Eye (tissue), 1 donor: ENCODE results near the gene MIB1.

Source experiments
- DNase-seq: peaks from one replicate; pipeline ENCODE4 v3.0.0-alpha.2; 2015

The MIB1 gene

DNA sequence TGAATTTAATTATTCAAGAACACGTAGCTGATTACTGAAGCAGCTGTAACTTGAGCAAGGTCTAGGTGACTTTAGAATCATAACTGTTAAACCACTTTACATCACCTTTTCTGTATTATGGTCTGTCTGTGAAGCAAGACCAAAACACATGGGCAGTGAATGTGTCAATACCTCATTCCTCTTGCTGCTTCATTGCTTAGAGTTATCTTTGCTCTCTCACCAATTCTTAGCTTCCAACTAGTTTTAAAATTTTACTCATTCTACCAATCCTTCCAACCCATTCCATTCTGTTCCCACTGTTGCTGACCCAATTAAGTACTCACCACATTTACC is 80.2 kb downstream of the MIB1 start:
- DNase-seq = no peak

DNA sequence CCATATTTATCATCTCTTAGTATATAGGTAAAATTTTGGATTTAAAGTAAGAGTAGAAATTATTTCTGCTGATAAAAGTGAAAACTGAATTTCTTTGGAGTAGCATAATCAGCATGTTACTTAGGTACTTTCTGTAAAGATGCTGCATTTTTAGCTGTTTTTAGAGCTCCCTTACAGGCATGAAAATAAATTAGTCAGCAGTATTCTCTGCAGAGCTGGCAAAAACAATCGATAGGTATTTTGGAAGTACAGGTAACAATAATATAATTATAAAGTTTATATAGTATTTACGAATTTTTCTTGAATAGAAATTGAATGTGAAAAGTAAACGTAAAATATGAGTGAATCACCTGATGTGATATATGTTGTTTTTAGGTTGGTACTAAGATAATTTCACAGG is 83.3 kb downstream of the MIB1 start:
- no peak for DNase-seq

DNA sequence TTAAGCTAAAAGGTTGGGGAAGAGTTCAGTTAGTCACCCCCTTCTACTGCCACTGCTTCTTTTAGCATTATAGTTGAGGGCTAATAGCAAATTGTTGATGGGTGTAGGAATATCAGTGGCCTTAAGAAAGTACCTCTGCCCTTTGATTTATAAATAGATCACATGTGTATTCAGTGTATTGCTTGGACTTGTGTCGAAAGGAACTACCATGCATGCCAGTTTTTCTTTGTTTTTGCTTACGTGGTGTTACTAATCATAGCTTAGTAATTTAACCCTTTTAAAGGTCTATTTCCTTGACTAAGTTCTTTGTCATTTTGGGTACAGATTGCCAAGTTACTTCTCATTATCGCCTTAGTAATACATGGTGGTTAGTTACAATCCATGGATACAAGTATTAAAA is 85.6 kb downstream of the MIB1 start:
- DNase-seq = no peak

- no peak for DNase-seq
These were observed 86.2 kb downstream of the MIB1 start for GRCh38 chr18:21826641-21827302.

DNA sequence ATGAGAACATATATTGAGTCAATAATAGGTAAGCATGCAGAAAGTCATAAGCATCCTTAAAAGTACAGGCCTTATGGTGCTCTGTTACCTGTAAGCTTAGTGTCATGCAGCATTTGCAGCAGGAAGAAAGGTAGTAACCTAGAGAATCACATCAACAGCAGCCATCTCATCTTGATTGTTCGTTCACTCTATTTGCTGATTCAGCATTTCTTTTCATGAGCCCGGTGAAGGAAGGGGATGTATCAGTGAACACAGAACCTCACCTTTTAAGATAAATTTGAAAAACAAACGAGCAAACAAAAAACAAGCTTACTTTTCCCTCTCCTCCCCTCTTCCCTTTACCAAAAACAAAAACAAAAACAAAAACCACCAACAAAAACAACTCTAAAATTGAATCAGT is 89.9 kb downstream of the MIB1 start:
- DNase-seq = no peak

- peak; percentile 32 for DNase-seq
These were observed 90.8 kb downstream of the MIB1 start for GRCh38 chr18:21831413-21831831.

- DNase-seq = no peak
These were observed 93.2 kb downstream of the MIB1 start for GRCh38 chr18:21833604-21834298.

DNA sequence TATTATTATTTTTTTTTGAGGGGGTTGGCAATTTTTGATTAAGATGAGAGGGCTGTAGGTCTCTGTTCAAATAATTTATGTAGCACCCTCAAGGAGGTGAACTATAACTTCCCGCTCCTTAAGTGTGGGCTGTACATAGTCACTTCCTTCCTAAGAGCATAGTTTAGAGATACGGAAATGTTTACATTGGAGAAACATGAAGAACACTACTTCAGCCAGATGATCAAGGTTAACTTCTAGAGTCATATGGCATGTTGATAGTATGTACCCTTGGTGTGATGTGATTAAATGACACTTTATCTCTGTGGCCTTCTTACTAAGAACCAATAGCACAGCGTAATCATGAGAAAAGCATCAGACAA is 93.7 kb downstream of the MIB1 start:
- no peak for DNase-seq

GRCh38 chr18:21841570-21841969 is 101.0 kb downstream of the MIB1 start:
- no peak for DNase-seq

- DNase-seq = no peak
These were observed 102.7 kb downstream of the MIB1 start for GRCh38 chr18:21843341-21843740.

DNA sequence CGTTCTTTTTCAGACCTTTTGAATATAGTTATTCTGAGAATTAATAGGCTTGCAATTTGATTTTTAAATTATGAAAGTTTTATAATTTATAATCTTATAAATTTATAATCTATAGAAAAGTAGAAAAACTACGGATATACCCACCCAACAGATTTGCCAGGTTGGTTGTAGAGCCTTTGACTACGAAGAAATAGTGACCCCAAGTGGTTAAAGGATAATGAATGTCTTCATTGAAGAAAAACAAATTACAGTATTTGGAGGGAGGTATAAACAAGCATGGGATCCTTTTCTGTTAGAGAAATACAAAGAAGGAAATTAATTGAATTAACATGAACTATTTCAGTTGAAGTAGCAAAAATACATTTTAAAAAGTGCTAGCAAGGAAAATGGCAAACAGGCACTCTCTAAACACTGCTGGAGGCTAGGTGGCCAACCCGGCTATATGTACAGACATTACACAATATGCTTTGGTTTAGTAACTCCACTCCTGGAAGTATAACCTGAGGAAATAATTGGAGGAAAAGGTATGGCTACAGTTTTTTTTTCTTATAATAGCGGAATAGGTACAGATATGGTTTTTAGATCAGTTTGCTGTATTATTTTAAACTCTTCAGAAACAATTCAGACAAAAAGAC is 110.9 kb downstream of the MIB1 start:
- peak; percentile 13 for DNase-seq

GRCh38 chr18:21853016-21853415 is 112.4 kb downstream of the MIB1 start:
- peak; percentile 16 for DNase-seq

DNA sequence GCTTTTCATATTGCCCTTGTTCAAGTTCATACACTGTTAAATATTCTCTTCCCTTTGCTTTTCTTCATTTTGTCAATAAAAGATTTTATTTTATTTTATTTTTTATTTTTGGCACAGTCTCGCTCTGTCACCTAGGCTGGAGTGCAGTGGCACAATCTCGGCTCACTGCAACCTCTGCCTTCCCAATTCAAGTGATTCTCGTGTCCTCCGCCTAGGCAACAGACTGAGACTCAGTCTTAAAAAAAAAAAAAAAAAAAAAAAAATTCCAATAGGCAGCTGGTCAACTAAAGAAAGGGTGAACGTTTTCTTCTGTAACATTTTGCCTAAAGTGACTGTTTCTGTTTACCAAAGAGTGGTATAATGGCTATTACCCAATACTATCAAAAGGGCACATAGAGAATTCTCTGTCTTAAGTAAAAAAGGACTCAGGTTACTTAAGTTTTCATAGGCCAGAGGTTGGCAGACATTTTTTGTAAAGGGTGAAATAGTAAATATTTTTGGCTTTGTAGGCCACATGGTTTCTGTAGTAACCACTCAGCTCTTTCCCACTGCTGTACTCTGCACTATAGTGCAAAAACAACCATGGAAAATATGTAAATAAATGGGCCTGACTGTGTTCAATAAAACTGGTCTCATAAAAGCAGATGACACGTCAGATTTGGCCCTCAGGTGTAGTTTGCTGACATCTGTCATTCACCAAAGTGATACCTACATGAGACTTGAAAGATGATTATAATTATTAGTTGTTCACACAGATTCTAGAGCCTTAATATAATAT is 113.4 kb downstream of the MIB1 start:
- DNase-seq = no peak

DNA sequence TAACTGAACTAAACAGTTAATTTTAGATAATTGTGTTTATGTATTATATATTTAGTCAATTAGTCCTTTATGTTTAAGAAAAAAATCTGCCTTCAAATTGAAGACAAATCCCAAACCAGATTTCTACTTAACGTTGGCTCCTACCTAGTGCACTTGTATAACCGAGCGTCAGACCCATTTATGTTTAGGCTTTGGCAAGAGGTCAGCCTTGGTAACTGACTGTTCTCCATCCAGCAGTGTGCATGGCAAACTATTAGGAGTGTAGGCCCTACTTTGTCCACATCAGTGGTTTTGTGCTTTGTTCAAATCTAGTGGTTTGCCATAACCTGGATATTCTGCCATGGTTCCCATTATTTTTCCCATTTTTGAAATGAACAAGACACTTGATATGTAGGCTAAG is 114.8 kb downstream of the MIB1 start:
- DNase-seq = no peak

DNA sequence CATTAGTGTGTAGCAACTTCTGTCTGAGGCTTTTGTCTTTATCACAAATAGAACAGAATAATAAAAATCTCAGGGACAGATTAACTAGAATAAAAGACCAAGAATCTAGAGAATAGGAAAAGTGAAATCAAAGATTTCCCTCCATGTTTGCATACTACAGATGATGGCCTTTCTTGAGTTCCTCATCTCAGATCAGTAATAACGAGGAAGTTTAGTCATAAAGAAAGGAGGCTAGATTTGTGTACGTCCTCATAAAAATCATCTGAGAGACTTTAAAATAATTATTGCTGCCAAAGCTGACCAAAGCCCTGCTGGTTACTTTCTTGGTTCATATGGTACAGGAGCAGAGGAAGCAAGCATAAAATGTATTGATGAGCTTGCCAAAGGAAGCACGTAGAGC is 117.3 kb downstream of the MIB1 start:
- DNase-seq = no peak

DNA sequence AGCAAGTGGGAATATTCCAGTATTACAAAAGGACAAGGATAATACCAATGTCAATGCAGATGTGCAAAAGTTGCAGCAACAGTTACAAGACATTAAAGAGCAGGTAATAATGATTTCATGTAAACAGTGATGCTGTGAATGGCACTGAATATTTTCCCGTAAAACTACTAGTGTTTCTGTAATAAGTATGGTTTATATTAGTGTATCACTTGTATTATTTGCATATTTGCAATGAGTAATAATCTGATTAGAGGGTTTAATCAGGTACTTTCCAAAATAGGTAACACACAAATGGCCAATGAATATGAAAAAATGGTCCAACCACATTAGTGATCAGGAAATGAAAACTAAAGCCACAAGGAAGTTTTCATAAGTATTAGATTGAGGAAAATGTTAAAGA is 118.0 kb downstream of the MIB1 start:
- DNase-seq = no peak

DNA sequence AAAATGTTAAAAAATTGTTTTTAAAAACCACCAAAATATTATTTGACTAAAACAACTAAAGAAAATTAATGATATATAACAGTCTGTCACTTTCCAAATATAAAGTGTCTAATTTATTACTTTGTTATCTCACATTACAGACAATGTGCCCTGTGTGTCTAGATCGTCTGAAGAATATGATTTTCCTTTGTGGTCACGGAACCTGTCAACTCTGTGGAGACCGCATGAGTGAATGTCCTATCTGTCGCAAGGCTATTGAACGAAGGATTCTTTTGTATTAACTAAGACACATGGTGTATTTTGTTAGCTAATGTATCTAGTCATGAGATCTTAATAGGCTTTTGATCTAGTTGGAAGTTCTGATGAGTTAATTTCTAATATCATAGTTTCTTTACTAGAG is 123.8 kb downstream of the MIB1 start:
- DNase-seq = no peak

GRCh38 chr18:21865043-21865442 is 124.5 kb downstream of the MIB1 start:
- DNase-seq = no peak

DNA sequence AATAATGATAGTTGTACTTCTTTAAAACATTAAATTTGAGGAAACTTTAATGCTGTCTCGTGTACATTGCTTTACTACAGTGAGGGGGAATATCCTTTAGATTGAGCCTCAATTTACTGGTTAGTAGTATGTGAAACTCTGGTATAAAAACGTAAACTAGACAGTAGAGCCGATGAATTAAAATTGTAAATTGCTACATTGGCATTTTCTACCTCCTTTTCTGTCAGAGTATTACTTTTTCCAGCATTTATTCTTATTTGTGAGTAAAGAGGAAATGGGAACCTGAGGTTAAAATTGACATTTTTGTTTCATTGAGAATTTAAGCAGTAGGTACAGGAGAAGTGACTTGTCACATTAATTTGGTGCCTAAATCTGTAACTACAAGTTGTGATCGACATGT is 128.2 kb downstream of the MIB1 start:
- no peak for DNase-seq

DNA sequence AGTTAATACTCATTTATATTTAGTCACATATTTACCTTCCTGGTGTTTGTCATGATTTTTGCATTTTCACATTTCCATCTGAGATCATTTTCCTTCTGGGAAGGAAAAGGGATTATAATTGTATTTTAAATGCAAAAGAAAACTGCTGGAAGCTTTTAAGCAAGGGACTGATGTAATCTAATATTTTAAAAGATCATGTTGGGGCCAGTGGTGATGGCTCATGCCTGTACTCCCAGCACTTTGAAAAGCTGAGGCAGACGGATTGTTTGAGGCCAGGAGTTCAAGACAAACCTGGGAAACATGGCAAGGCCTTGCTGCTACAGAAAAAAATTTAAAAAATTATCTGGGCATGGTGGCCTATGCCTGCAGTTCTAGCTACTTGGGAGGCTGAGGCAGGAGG is 149.0 kb downstream of the MIB1 start:
- DNase-seq = no peak

GRCh38 chr18:21894619-21895367 is 154.2 kb downstream of the MIB1 start:
- no peak for DNase-seq

DNA sequence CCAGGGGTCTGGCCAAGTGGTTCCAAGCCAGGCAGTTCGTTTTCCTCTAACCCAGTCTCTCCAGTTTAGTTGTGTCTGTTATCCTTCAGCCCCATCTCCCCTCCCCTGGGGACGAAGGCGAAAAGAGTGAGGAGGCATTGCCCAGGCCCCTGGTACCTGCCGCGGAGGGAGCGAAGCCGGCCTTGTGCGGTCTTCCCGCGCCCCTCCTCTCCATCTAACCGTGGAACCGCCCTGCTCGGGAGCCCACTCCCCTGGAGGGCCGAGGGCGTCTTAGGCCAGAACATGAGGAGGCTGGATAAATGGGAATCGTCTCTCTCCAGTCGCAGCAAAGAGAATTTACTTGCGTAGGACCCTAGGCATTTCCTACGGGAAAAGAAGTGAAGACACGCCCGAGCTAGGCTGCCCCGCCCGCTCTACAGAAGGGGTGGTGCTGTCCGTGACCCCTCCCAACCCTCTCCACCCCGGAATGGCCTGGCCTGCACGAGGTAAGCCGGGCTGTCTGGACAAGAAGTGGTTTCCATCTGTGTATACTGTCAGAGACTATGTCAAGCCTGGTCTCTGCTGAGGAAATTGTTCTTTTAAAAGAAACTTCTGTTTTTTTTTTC is 156.2 kb downstream of the MIB1 start:
- no peak for DNase-seq

GRCh38 chr18:21897811-21898210 is 157.2 kb downstream of the MIB1 start:
- peak; percentile 73 for DNase-seq
